Left ventricle myocardium superior (tissue), 1 donor: ENCODE results near the gene ELMO1. TPM values are rescaled to one million over a fixed set of nuclear protein-coding genes. Genes with fewer than 3 reads are reported as not detected.

ENCODE experiments used
- ATAC-seq: fragments of 200-7000 bp; cut with Tn5 transposase; one replicate; pipeline ENCODE4 v1.9.1; 2020; ENCODE audit warnings: mild to moderate bottlenecking, moderate library complexity
- DNase-seq: peaks from one replicate; pipeline ENCODE4 v3.0.0-alpha.2; 2020
- intact Hi-C: fragments of 100-400 bp; cut with micrococcal nuclease; formaldehyde crosslinking; loops from one replicate; pipeline ENCODE4 v1.11.0; 2022
- total RNA-seq: library from RNA; stranded (reverse); fragmentation: NEBNext Ultra II Directional; extraction: Animal tissue kit (Norgen Biotek cat#: 25700); gene quantifications from one replicate; pipeline ENCODE4 v1.2.1, GENCODE V29; 2021
- donor health status: DM: no; HTN: yes; CAD: no; lungs with severe emphysema.

ELMO1 gene
- total RNA-seq, 1 donor from 2014 or later, result 13.0 TPM

DNA sequence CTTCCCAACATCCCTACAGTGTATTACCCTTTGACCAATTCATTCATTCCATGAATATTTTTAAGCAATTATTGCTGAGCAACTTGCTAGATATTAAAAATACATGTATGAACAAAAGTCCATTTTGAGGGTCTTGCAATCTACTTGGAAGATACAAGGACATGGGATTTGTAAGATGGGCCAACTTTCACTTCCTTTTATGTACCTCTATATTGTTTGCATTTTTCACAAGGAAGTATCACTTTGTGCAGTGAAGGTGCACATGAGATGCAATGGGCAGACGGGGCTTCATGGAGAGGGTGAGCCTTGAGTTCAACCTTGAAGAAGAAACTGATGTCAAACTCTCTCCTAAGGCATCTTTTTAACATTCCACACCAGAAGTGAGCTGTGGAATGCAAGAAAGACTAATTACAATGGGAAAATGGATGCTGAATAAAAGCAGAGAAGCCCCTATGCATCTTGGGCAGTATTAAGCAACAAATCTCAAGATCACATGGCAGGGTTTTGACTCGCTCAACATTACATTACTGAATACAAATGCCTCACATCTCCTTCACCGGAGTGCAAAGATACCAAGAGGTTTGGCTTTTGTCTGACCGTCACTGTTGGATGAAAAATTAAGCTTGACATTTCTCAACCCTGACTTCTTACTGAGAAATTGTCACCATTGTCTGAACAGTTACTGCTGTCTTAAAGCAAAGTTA, 341.5 kb downstream of the ELMO1 start:
- intact Hi-C loops, result no loop called here
- ATAC-seq (no peak), DNase-seq (no peak)

- ATAC-seq, result no peak
- DNase-seq, result no peak
- intact Hi-C loops, result no loop called here
These were observed 342.9 kb downstream of the ELMO1 start for GRCh38 chr7:37105762-37106161.

DNA sequence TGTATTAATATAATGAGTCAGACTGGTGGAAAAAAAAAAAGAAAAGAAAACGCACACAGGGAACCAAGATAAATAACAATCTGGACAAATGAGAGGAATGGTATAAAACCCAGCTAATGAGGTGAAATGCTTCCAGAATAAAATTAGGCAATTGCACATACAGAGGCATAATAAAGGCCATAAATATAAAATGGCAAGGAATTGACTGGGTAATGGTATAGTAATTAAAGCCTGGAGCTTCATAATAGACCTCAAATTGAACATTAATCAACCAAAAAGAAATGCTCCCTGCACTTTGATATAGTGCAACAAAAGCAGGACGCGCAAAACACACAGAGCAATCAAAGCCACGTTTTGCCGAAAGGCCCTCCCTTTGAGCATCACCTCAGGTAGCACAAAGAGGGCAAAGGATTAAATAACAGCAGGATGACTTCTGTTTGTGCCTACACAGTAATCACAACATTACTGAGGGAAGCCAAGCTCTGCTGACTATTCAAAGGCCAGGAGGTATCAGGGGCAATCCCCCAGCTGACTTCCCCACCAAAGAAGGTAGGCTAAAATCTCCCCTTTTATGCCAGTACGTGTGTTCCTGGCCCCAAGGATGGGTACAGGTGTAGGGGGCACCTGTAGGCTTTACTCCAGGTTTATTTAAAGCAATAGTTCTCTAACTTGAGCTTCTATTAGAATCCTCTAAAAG, 343.7 kb downstream of the ELMO1 start:
- ATAC-seq (no peak), DNase-seq (no peak)
- intact Hi-C loops, result no loop called here

DNA sequence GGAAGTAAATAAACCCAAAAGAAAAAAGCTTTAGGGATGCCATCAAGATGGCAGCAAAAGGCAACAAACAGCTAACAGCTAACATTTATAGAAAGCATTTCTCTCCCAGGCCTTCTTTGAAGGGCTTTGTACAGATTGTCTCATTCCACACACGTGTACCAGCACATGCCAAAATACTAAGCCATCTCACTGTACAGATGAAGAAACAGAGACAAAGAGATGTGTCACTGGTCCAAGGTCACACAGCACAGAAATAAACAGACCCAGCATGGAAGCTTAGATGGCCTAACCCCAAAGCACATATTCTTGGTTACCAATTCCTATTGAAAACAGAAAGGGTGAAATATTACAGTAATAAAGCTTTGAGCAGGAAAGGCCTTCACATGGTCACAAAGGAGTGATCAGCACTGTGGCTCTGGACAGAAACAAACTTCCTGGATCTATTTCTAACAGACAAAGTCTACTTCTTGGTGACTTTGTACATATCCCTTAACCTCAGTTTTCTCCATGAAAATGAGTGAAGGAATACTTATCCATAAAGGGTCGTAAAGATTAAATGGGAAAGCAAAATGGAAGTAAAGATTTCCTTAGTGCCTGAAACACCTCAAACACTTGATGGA, 346.0 kb downstream of the ELMO1 start:
- ATAC-seq (no peak), DNase-seq (no peak)
- intact Hi-C loops, result no loop called here

DNA sequence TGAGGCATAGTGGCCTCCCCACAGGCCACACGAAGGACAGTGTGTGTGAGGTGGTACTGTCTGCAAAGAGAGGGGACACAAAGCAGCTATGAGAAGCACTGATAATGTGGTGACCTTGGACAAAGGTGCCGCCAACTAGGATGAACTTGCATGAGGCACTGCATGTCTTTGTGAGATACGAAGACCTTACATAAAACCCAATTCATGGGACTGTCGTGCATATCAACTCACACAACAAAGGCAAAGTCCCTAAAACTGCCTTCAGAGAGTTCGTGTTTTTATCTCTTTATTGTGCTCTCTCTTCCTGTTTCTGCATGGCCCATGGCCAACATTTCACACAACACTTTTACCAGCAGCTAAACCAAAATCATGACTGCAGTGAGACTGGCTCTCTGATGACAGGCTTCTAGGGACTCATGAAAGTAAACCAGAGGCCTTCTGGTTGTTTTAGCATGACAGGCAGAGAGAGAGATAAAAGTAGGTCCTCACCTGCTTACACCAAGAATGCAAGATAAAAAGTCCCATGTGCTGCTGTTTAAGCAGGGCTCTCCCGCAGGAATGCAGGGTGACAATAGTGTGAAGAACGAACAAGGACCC, 347.8 kb downstream of the ELMO1 start:
- no peak for DNase-seq
- ATAC-seq, result peak; percentile 53
- intact Hi-C loops, result no loop called here

DNA sequence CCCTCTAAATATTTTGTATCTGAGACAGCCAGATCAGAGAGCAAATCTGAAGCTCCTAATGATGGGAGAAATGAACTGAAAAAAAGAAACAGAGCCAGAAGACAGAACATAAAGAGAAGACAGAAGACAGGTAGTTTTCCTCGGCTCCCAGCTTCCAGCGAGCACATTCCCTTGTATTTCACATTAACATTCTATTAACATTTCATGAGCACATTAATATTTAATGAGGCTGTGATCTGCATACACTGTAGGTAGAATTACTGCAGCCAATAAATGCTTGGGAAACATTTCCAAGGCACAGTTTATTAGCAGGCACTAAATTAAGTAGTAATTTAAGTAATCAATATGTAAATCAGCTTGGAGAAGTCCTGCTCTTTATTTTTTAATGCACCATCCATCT, 349.9 kb downstream of the ELMO1 start:
- intact Hi-C loops, result no loop called here
- ATAC-seq (no peak), DNase-seq (no peak)

GRCh38 chr7:37097983-37098382, 350.7 kb downstream of the ELMO1 start:
- no peak for ATAC-seq
- intact Hi-C loops, result no loop called here

GRCh38 chr7:37097276-37097675, 351.4 kb downstream of the ELMO1 start:
- DNase-seq, result no peak
- intact Hi-C loops, result no loop called here
- ATAC-seq, result no peak

More at GRCh38 chr7:37097983-37098382, 350.7 kb downstream of the ELMO1 start:
- no peak for DNase-seq

DNA sequence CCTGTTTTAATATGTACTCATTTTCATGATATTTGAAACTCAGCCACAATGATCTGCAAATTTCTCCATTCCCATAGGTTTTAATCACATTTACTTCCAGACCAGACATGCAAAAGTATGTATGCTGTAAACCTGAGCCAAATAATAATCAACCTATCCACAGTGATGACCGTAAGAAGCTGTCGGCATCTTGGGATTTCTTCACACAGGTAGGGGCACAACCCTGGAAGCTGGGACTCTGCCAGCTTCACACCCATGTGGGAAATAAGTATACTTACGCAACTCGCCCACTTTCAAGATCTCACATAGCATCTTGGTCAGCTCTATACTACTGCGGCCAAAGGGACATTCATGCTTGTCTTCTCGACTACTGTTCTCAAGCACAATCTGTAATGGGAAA, 352.3 kb downstream of the ELMO1 start:
- intact Hi-C loops, result no loop called here

GRCh38 chr7:37095122-37095521, 353.5 kb downstream of the ELMO1 start:
- intact Hi-C loops, result no loop called here
- ATAC-seq (no peak), DNase-seq (no peak)

More for the DNA sequence above, 352.3 kb downstream of the ELMO1 start:
- no peak for ATAC-seq
- DNase-seq, result no peak

DNA sequence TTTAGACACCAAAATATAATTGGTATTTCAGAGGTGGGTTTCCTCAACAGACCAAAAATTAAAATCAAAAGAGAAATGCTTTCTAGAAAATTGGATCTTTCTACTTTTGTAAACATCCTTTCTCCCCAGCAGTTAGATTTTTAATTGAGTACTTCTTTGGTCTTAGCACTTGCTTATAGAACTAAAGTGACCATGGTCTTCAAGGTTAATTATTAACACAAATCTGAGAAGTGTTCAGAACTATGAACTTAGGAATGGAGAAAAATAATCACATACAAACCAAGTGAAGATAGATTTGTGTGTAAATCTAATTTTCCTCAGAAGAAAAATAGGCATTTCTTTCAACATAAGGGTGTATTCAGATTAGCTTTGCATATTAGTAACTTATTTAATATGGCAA, 355.4 kb downstream of the ELMO1 start:
- intact Hi-C loops, result no loop called here
- DNase-seq, result no peak
- ATAC-seq, result no peak

DNA sequence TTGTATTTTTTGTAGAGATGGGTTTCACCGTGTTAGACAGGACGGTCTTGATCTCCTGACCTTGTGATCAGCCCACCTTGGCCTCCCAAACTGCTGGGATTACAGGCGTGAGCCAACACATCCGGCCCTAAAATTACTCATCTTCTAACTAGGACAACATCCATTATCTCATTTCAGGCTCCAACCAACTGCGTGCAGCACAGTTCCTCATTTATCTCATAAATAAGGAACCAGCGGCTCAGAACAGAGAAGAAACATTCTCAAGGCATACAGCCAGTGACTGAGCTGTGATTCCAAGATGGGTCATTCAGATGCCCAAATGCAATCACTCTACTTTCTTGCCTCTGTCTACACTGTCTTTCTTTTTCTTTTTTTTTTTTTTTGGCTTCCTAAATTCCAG, 356.1 kb downstream of the ELMO1 start:
- no peak for DNase-seq
- intact Hi-C loops, result no loop called here
- peak; percentile 51 for ATAC-seq

GRCh38 chr7:37089972-37090371, 358.7 kb downstream of the ELMO1 start:
- intact Hi-C loops, result no loop called here
- ATAC-seq (peak; percentile 85), DNase-seq (no peak)

- ATAC-seq (no peak), DNase-seq (no peak)
- intact Hi-C loops, result no loop called here
These were observed 363.1 kb downstream of the ELMO1 start for GRCh38 chr7:37085600-37085999.

DNA sequence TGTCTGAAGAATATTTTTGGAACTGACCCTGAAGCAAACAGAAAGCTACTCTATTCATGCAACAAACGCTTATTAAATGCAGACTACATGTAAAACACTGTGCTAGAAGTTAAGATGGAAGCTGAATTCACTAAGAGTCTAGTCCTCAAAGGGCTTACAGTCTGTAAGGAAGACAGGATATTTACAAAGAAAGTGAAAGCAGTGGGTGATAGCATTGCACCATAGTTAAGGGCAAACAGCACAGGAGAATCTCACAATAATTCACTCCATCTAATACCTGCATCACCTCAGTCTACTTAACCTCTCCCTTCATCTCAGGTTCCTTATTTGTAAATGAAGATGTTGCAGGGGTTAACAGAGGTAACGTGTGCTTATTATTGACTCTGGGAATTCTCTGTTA, 364.4 kb downstream of the ELMO1 start:
- intact Hi-C loops, result no loop called here

DNA sequence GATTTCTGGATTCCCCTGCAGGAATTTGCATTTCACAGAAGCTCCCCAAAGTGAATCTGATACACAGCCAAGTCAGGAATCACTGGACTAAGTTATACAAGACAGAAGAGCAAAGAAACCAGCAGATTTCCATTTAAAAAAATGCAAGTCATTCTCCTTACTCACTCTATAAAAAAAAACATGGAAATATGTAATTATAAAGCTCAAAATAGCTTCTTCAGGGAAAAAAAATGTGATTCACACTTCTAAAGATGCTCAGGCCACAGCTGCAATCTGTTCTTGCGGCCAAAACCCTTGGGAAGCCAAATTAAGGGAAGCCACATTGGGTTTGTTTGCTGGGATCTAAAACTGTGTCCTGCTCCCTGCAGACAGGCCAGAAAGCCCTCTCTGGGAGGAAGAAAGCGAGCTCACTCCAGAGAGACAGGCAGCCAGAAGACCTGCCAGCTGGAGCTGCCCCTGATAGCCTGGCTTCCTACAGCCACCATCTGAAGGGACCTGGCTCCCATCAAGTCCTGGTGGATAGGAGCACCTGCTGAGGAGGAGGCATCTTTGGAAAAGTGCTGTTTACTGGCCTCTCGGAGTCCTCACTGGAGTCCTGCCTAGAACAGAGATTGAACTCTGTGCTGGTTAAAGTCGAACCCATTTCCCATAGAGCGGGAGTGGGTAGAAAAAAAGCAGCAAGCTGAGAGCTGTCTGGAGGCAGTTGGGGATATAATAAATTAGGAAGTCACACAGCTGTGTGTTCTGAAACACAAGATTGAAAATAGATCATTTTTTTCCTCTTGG, 365.2 kb downstream of the ELMO1 start:
- peak; percentile 93 for ATAC-seq
- peak; percentile 59 for DNase-seq
- intact Hi-C loops, result no loop called here

More for the DNA sequence above, 364.4 kb downstream of the ELMO1 start:
- DNase-seq, result no peak
- ATAC-seq, result no peak

DNA sequence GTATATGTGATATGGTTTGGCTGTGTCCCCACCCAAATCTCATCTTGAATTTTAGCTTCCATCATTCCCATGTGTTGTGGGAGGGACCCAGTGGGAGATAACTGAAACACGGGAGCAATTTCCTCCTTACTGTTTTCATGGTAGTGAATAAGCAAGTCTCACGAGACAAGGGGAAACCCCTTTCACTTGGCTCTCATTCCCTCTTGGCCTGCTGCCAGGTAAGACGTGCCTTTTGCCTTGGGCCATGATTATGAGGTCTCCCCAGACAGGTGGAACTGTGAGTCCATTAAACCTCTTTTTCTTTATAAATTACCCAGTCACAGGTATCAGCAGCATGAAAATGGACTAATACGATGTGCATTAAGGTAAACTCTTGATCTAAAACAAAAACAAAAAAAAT, 367.2 kb downstream of the ELMO1 start:
- intact Hi-C loops, result no loop called here

DNA sequence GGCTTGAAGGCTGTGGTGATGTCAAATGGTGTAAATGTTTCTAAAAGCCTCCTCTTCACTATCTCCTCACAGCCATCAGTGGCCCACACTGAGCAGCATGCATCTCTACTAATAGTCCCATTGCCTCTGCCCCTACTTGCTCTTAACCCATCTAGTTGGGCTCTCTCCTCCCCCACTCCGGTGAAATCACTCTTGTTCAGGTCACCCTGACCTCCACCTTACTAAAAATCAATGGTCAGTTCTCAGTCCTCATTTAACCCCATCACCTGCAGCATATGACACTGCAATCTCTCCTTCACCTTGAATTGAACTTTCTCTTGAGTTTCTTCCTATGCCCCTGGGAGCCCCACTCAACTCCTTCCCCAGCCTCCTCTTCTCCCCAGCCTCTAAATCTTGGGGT, 369.2 kb downstream of the ELMO1 start:
- ATAC-seq (no peak), DNase-seq (no peak)
- intact Hi-C loops, result no loop called here

More for the DNA sequence above, 367.2 kb downstream of the ELMO1 start:
- ATAC-seq (no peak), DNase-seq (peak; percentile 44)

DNA sequence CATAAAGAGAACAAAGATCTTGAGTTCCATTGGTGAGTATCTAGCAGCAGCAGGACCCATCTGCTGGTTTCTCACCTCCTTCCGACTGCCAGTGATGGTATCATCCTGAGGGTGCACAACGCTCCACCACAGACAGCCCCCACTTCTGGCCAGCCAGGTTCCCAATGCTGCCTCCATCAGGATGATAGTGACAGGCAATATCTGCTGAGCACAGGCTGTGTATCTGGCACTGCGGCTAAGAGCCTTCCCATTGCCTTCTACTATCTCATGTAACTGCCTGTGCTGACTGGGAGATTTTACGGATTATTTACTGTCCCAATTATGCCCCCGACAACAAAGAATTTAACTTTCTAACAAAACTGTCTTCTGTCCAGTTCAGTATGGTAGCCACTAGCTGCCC, 372.0 kb downstream of the ELMO1 start:
- intact Hi-C loops, result no loop called here
- DNase-seq, result no peak
- ATAC-seq, result no peak
